ENCODE measurements around the gene RNF141. TPM values are rescaled to one million over a fixed set of nuclear protein-coding genes. Genes with fewer than 3 reads are reported as not detected.

The RNF141 gene
- polyA plus RNA-seq, 1 experiment = 34.8 TPM

- no peaks in the 10 kb centered on the region for H3K27me3 ChIP-seq (ENCODE audit: control insufficient read depth, insufficient read depth, low read length)
- DNase-seq (ENCODE audit: low read depth, low spot score) = no peak
- H3K4me3 ChIP-seq (ENCODE audit: low read depth, low read length) = no peak overlapping the region
- CTCF ChIA-PET = no interaction called here
- H3K27ac ChIP-seq (ENCODE audit: low read depth, low read length) = no peak overlapping the region
- TF ChIP-seq CTCF (IDR thresholded peaks at IDR 0.05; ENCODE audit: low read depth, low read length) = no peak
- no peaks in the 10 kb centered on the region; the same call in 1 of the 2 replicates for H3K9me3 ChIP-seq (ENCODE audit: control insufficient read depth, insufficient read depth, low read length)
- POLR2A ChIA-PET = no interaction called here
These were observed 62.1 kb downstream of the RNF141 start for GRCh38 chr11:10478574-10479550.

GRCh38 chr11:10478066-10478465 lies 62.9 kb downstream of the RNF141 start:
- TF ChIP-seq CTCF (IDR thresholded peaks at IDR 0.05; ENCODE audit: low read depth, low read length) = no peak
- CTCF ChIA-PET = no interaction called here
- Histone ChIP-seq H3K27me3 (ENCODE audit: control insufficient read depth, insufficient read depth, low read length) (no peaks in the 10 kb centered on the region), H3K27ac (ENCODE audit: low read depth, low read length) (no peak overlapping the region), H3K9me3 (ENCODE audit: control insufficient read depth, insufficient read depth, low read length) (no peaks in the 10 kb centered on the region; the same call in 1 of the 2 replicates), H3K4me3 (ENCODE audit: low read depth, low read length) (no peak overlapping the region)
- no peak for DNase-seq (ENCODE audit: low read depth, low spot score)
- POLR2A ChIA-PET = no interaction called here

GRCh38 chr11:10477690-10478046 lies 63.3 kb downstream of the RNF141 start:
- ChIA-PET CTCF (no interaction called here), POLR2A (no interaction called here)
- TF ChIP-seq CTCF (IDR thresholded peaks at IDR 0.05; ENCODE audit: low read depth, low read length) = no peak
- Histone ChIP-seq H3K9me3 (ENCODE audit: control insufficient read depth, insufficient read depth, low read length) (no peaks in the 10 kb centered on the region; the same call in 1 of the 2 replicates), H3K27ac (ENCODE audit: low read depth, low read length) (no peak overlapping the region), H3K4me3 (ENCODE audit: low read depth, low read length) (no peak overlapping the region), H3K27me3 (ENCODE audit: control insufficient read depth, insufficient read depth, low read length) (no peaks in the 10 kb centered on the region)
- DNase-seq (ENCODE audit: low read depth, low spot score) = no peak

GRCh38 chr11:10476927-10477689 lies 63.9 kb downstream of the RNF141 start:
- no peak for TF ChIP-seq CTCF (IDR thresholded peaks at IDR 0.05; ENCODE audit: low read depth, low read length)
- H3K4me3 ChIP-seq (ENCODE audit: low read depth, low read length) = no peak overlapping the region
- no peak overlapping the region for H3K27ac ChIP-seq (ENCODE audit: low read depth, low read length)
- ChIA-PET CTCF (no interaction called here), POLR2A (interaction anchor here (0.6 kb wide), 1 partner anchor 14 kb away, joined by 3 read pairs; no protein-coding TSS in a partner anchor)
- H3K9me3 ChIP-seq (ENCODE audit: control insufficient read depth, insufficient read depth, low read length) = no peaks in the 10 kb centered on the region; the same call in 1 of the 2 replicates
- H3K27me3 ChIP-seq (ENCODE audit: control insufficient read depth, insufficient read depth, low read length) = no peaks in the 10 kb centered on the region
- no peak for DNase-seq (ENCODE audit: low read depth, low spot score)
